Astrocyte (in vitro differentiated cells and primary cell): Measurements from ENCODE around the gene THY1.

Source experiments
- CTCF ChIP-seq: IDR thresholded peaks from 2 replicates; pipeline ENCODE4 v1.5.1; 2011; ENCODE audit warnings: low read depth, mild to moderate bottlenecking, inconsistent platforms, low read length, moderate library complexity; ENCODE audit not compliant: insufficient read depth
- EZH2 ChIP-seq: IDR thresholded peaks from 2 replicates; pipeline ENCODE4 v1.6.1; 2012; ENCODE audit warnings: mild to moderate bottlenecking, low read length, inconsistent platforms; ENCODE audit not compliant: insufficient read depth

DNA sequence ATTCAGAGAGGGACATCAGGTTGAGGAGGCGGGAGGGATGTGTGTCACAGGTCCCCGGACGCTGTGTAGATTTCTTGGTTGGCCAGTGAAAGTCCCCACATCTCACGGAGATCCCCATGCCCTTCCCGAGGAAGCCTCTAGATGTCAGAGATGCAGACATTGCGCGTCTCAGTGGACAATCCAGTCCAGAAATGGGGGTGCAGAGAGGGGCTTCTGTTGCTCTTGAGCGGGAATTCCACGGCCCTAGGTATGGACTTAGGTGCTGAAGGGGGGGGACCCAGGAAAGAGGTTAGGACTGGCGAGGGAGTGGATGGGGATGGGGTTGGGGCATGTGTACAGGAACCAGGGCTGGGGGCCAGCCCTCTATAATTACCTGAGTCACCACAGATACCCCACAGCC lies 7.0 kb downstream of the THY1 start:
- TF ChIP-seq CTCF: no peak
- TF ChIP-seq EZH2: no peak
